GM19099 (cell line): ENCODE data around the gene EYA2.

Source experiments
- POLR2A ChIP-seq: IDR thresholded peaks from 3 replicates; pipeline ENCODE4 v1.6.1; 2011; ENCODE audit warnings: low read depth; ENCODE audit not compliant: insufficient read length; ENCODE audit errors: extremely low read depth

Gene EYA2

DNA sequence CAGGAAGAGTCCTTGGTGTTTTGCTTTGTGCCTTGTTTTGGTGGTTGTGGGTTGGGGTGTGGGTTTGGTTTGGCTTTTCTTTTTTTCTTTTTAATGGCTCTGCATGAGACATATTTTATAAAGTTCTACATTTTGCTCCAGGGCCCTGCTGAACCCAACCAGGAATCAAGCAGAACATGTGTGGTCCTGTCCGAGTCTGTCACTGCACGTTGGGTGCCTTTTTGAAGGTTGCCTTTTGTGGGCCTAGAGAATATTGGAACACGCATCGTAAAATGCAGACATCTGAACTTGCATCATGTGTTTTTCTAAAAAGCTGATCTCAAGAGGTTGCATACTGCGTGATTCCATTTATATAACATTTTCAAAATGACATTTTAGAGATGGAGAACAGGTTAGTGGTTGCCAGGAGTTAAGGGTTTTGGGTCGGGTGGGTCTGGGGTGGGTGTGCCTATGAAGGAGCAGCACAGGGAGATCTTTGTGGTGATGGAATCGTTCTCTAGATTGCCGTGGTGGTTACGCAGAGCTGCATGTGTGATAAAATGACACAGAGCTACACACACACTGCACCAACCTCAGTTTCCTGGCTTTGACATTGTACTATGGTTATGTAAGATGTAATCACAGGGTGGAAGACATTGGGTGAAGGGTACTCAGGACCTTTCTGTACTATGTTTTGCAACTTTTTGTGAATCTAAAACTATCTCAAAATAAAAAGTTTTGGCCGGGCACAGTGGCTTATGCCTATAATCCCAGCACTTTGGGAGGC is 80.2 kb downstream of the EYA2 start:
- TF ChIP-seq POLR2A = no peak

GRCh38 chr20:46975976-46976375 is 81.3 kb downstream of the EYA2 start:
- TF ChIP-seq POLR2A = no peak

GRCh38 chr20:46977204-46977603 is 82.6 kb downstream of the EYA2 start:
- no peak for TF ChIP-seq POLR2A

DNA sequence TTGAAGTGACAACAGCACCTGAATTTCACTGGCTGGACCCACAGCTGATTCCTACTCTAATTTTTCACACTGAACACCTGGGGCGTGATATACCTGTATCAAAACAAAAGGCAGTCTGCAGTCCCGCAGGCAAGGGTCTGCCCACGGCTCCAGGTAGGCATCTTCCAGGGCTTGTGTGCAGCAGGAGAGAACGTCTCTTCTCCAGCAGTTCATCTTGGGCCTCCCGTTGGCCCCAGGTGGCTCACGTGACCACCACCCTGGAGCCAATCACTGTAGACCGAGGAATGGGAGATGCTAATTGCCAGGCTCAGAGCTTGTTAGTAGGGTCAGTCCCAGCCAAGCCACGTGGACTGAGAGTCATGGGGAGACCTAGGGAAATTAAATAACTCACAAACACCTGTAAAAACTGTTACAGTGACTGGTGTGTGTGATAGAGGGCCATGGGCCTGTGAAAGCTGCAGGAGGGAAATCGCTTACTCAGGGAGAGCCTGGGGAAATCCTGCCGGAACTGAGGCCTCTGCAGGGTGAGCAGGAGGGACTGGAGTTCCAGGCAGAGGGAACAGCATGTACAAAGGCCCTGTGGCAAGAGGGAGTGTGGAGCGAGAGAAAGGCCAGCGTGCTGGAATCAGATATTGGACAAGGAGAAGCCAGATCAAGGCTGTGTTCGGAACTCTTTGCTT is 83.4 kb downstream of the EYA2 start:
- no peak for TF ChIP-seq POLR2A

DNA sequence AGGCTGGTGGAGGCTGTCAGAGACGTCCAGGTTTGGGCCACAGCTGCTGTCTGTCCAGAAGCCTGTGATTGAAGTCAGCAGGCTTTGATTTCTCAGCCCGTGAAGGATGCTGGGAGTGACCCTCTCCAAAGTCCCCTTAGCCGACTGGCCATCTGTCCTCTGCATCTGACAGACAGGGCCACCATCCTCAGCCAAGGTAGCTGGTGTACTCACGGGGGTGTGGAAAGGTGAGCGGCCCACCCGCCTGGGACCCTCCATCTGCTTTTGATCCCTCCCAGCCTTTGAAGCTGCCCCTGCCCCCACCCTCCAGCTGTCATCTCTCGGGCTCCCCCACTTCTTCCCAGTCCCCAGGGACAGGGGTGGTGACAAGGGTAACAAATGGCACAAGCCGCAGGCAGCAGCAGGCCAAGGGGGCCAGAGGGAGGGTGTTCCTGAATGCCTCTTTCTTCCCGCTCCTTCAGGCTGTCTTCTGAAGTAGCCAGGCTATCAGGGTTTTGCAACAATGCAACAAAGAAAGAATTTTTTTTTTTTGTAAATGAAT is 84.4 kb downstream of the EYA2 start:
- no peak for TF ChIP-seq POLR2A

DNA sequence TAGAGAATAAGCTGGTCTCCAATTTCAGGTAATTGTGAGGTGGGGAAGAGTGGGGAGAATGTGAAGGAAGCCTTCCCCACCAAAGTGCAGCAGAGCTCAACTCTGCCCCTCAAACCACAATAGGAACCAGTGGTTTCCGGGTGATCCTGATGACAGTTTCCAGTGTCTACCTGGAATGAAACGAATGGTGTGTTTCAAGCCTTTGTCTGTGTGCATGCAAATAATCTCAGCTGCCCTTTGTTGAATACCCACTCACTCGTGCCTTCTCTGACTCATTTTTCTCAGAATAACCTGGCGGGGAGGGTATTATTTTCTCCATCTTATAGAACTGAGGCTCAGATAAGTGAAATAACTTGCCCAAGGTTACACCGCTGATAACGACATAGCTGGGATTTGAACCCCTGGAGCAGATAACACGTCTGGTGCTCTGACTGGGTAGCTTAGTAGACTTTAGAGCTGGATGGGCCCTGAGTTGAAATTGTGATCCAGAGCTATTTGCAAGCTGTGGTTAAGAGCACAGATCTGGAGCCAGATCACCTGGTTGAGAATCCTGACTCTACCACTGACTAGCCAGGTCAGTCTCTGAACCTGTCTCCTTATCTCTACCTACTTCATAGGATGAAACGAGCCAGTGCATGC is 85.1 kb downstream of the EYA2 start:
- TF ChIP-seq POLR2A = no peak

- TF ChIP-seq POLR2A = no peak
Observed at GRCh38 chr20:46981184-46981583, 86.5 kb downstream of the EYA2 start.

DNA sequence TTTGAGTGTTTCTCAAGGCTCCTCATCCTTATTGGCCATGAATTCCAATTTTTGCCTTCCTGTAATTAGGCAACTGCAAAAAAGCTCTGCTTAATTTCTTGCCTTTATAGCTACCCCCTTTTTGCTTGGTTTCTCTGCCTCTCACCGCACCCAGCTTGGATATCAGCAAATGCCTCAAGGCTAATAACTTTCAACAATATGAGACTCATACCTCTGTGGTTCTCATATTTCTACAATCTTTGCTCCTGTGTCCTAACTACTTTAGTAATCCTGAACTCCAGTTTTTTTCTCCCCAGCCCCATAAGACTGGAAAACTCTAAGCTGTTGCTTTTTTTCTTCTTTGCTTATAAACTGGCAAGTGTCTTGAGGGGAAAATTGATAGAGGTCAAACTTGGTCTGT is 88.8 kb downstream of the EYA2 start:
- TF ChIP-seq POLR2A = no peak

- TF ChIP-seq POLR2A = no peak
Observed at GRCh38 chr20:46984405-46984804, 89.8 kb downstream of the EYA2 start.

DNA sequence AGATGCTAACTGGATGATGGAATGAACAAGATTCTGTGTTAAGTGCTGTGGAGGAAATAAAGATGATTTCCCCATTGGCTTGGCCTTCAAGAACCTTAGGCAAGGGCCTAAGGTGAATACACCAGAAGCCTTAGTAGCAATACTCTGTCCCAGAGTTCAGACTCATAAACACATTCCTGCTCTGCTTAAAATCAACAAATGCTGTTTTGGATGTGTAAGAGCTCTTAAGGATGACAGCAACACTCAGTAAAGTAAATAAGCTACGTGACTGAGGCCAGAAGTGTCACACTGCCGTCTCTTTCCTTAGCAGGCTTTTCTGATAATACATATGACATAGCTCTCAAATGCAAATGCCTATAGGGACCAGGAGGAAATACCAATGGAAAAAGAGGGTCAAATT is 90.6 kb downstream of the EYA2 start:
- TF ChIP-seq POLR2A = no peak

- no peak for TF ChIP-seq POLR2A
Observed at GRCh38 chr20:46985671-46986070, 91.0 kb downstream of the EYA2 start.

DNA sequence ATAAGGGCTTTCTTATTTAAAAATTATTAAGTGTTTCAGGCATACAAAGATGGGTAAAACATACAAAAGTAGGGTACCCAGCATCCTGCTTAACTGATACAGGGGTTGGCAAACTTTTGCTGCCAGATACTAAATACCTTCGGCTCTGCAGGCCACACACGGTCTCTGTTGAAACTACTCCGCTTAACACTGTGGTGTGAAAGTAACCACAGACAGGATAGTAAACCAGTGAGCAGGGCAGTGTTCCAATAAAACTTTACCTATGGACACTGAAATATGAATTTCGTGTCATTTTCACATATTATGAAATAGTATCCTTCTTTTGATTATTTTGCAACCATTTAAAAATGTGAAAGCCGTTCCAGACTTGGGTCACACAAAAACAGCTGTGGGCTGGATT is 92.4 kb downstream of the EYA2 start:
- TF ChIP-seq POLR2A = no peak

DNA sequence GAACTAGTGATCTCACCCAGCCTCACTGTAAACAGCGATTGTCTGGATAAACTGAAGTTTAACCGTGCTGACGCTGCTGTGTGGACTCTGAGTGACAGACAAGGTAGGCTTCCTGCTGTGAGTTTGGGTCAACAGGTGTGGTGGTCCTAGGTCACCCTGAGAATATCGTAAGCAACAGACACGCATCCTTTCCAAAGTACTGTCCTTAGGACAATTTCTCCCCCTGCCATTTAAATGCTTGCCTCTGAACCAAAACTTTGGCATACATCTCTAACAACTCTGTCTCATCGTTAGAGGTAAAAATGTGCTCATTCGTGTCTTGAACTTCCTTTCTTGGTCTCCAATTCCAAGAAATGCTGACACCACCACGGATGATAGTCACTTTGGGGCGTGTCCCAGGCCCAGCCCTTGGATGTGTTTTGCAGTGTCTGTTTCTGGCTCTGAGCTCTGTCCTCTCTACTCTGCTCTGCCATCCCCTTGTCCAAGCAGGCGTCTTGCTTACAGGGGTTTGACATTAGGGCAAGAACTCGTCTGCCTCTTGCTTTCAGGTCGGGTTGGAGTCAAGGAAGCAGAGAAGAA is 95.5 kb downstream of the EYA2 start:
- TF ChIP-seq POLR2A = no peak

DNA sequence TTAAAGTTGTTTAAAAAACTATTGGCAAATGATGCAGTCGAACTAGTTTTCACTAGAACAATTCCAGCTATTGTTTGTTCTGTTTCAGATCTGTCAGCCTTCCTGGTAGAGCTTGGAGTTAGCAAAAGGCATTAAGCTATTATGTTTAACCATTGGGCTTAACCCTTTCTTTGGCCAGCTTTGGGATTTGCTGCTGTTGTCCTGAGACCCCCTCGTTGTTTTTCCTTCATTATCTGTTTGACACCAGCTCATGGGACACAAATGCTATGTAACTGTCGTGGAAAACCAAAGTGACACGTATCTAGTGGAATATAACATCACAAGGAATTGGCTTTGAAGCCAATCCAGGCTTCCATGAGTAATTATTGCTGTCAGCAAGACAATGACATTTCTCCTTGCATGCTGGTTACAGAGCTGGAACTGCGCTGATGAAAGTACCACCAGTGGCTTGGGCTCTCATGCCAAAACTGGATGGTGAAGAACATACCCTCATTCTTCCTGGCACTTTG is 96.0 kb downstream of the EYA2 start:
- no peak for TF ChIP-seq POLR2A

DNA sequence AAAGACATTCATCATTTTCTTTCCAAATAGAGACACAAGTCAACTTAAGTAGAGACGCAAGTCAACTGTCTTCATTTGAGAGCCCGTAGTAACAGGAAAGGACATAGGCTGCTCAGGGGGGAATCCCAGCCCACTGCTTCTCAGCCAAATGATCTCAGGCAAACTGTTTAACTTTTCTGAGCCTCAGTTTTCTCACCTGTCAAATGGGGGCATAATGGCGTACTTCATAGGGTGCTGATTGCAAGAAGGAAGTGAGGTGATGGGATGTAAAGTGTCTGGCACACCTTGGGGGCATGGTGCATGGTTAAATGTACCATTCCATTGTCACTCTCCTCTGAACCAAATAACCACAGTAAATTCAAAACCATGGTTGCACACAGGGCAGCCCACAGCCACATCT is 96.5 kb downstream of the EYA2 start:
- no peak for TF ChIP-seq POLR2A

DNA sequence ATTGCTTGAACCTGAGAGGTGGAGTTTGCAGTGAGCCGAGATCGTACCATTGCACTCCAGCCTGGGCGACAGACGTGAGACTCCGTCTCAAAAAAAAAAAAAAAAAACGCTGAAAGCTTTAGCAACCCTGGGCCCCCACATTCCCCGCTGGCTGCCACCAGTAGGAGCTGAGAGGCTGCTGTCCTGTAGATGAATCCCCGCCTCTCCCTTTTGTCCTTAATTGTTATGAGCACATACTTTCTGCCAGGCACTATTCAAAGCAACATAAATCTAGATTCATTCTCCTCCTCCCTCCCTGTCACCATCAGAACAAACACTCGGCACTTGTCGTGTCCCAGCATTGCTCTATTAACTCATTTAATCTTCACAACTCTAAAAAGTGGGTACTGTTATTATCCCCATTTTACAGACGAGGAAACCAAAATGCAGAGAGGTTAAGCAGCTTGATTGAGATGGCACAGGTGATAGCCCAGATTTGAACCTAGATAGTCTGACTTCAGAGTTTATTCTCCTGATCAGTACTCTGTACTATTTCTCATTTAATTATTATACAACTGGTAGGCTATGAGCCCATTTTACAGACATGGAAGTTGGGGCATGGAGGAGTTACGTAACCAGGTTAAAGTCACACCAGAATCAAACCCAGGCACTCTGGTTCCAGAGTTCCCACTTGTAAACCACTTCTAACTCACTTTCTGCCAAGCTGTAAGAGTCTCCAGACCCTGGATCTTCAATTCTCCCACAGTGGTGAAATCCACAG is 97.4 kb downstream of the EYA2 start:
- TF ChIP-seq POLR2A = no peak
